Esophagus squamous epithelium (tissue), 4 donors: ENCODE data around the gene THOC2.

ENCODE experiments used
- POLR2A ChIP-seq, 4 donors: fragments of 450-650 bp; IDR thresholded peaks; one replicate each; pipeline ENCODE4 v1.6.1; 2017; ENCODE audit warnings: antibody characterized with exemption in 4 of 4, mild to moderate bottlenecking in 4 of 4, moderate library complexity in 3 of 4
- TF ChIP-seq, protein P1 (sequence below), 6 experiments: fragments of 450-650 bp in 4 of 6; fragments of 200-600 bp in 2 of 6; sonication (generic) in 2 of 6; IDR thresholded peaks; one replicate each; pipeline ENCODE4 v1.5.1; 2016 to 2019; ENCODE audit warnings: antibody characterized with exemption in 6 of 6, mild to moderate bottlenecking in 4 of 6, moderate library complexity in 4 of 6

DNA sequence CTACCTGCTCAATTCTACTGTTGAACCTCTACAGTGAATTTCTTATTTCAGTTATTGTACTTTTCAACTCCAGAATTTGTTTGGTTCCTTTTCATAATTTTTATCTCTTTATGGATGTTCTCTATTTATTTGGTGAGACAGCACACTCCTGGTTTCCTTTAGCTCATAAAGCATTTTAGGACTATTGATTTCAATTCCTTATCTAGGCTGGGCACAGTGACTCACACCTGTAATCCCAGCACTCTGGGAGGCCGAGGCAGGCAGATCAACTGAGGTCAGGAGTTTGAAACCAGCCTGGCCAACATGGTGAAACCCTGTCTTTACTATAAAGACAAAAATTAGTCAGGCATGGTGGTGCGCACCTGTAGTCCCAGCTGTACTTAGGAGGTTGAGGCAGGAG lies 57.7 kb downstream of the THOC2 start:
- TF ChIP-seq, protein P1, sequence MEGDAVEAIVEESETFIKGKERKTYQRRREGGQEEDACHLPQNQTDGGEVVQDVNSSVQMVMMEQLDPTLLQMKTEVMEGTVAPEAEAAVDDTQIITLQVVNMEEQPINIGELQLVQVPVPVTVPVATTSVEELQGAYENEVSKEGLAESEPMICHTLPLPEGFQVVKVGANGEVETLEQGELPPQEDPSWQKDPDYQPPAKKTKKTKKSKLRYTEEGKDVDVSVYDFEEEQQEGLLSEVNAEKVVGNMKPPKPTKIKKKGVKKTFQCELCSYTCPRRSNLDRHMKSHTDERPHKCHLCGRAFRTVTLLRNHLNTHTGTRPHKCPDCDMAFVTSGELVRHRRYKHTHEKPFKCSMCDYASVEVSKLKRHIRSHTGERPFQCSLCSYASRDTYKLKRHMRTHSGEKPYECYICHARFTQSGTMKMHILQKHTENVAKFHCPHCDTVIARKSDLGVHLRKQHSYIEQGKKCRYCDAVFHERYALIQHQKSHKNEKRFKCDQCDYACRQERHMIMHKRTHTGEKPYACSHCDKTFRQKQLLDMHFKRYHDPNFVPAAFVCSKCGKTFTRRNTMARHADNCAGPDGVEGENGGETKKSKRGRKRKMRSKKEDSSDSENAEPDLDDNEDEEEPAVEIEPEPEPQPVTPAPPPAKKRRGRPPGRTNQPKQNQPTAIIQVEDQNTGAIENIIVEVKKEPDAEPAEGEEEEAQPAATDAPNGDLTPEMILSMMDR (IDR thresholded peaks at IDR 0.05) = no peak
- TF ChIP-seq POLR2A (IDR thresholded peaks at IDR 0.05) = no peak
